ENCODE measurements around the gene FKRP. TPM values are rescaled to one million over a fixed set of nuclear protein-coding genes. Genes with fewer than 3 reads are reported as not detected.

Gene FKRP
- polyA plus RNA-seq, 4 donors: 18.0 to 22.3 (median 21.5) TPM

Other genes with a start within 250 kb of the FKRP start
- 100 to 1,000 TPM; 436 to 442 (median 441) TPM for gene CALM3, start 144.7 kb upstream of the FKRP start, polyA plus RNA-seq (ENCODE audit: insufficient read length in 4 of 4)
- gene PTGIR, start 121.0 kb upstream of the FKRP start, polyA plus RNA-seq (ENCODE audit: insufficient read length in 4 of 4): 1 to 10 TPM; 1.5 to 2.6 (median 2.3) TPM
- gene GNG8, start 109.9 kb upstream of the FKRP start, polyA plus RNA-seq (ENCODE audit: insufficient read length in 4 of 4): 1 to 10 TPM; 2.4 to 4.7 (median 2.7) TPM
- 10 to 100 TPM; 24.2 to 29.1 (median 27.5) TPM for gene DACT3, start 84.9 kb upstream of the FKRP start, polyA plus RNA-seq (ENCODE audit: insufficient read length in 4 of 4)
- gene PRKD2, start 28.9 kb upstream of the FKRP start, polyA plus RNA-seq (ENCODE audit: insufficient read length in 4 of 4): 10 to 100 TPM; 28.6 to 41.1 (median 39.6) TPM
- gene STRN4, start 393 bp downstream of the FKRP start, polyA plus RNA-seq (ENCODE audit: insufficient read length in 4 of 4): 10 to 100 TPM; 78.5 to 94.7 (median 81.2) TPM
- gene SLC1A5, start 42.5 kb downstream of the FKRP start, polyA plus RNA-seq (ENCODE audit: insufficient read length in 4 of 4): 10 to 100 TPM; 37.8 to 54.3 (median 41.2) TPM
- gene AP2S1, start 104.8 kb downstream of the FKRP start, polyA plus RNA-seq (ENCODE audit: insufficient read length in 4 of 4): 100 to 1,000 TPM in 1 of 4 donors, 10 to 100 TPM in 3; 81.9 to 109 (median 92.9) TPM
- 10 to 100 TPM; 48.4 to 54.5 (median 48.7) TPM for gene ARHGAP35, start 114.9 kb downstream of the FKRP start, polyA plus RNA-seq (ENCODE audit: insufficient read length in 4 of 4)